HepG2 (cell line): ENCODE results near the gene VASH2. TPM values are rescaled to one million over a fixed set of nuclear protein-coding genes. Genes with fewer than 3 reads are reported as not detected.

Source experiments
- ATAC-seq: fragments of 200-7000 bp; cut with Tn5 transposase; 3 replicates; pipeline ENCODE4 v1.9.1; 2020; ENCODE audit warnings: mild to moderate bottlenecking, moderate library complexity
- BruUV-seq: library from RNA; stranded (reverse); fragments of 400-500 nt; replicated peaks from 2 replicates; lab custom pipeline; 2021; lab: Mats Ljungman, UMichigan
- CTCF ChIA-PET: fragments of 300-600 bp; formaldehyde crosslinking; extraction: SDS; loops from one replicate; lab custom pipeline; 2021; ENCODE audit warnings: low total read pairs, inconsistent platforms, low intra/inter-chr PET ratio; lab: Yijun Ruan, JAX
- POLR2A ChIA-PET: fragments of 350-600 bp; sonication (Branson Sonifier 250); formaldehyde crosslinking; loops from one replicate; lab custom pipeline; 2020; ENCODE audit warnings: antibody characterized with exemption, inconsistent platforms; lab: Yijun Ruan, JAX
- DNase-seq: peaks from one replicate; pipeline ENCODE4 v3.0.0-alpha.2; 2015; ENCODE audit warnings: low spot score
- FAIRE-seq: peaks from 3 replicates; lab custom pipeline; 2011; peaks lifted over from hg19 to GRCh38; lab: Jason Lieb, UNC
- H2AFZ ChIP-seq: one replicate; pipeline ENCODE4 v1.6.1; 2011; ENCODE audit warnings: low read length, inconsistent platforms
- H3K27ac ChIP-seq: fragments of 300-600 bp; 3 replicates; pipeline ENCODE4 v1.8.0; 2011; ENCODE audit warnings: mixed run types, mild to moderate bottlenecking, mixed read lengths, low read length, inconsistent platforms; ENCODE audit not compliant: insufficient read depth; ENCODE audit errors: extremely low read length
- H3K27me3 ChIP-seq, 2 experiments: fragments of 200-600 bp in 1 of 2; 2 replicates in 1 of 2; 3 replicates in 1 of 2; pipeline versions ENCODE4 v1.6.0 to v1.8.0; 2011; ENCODE audit warnings: low read length in 2 of 2, mild to moderate bottlenecking in 2 of 2, moderate library complexity in 2 of 2, inconsistent platforms in 1 of 2; ENCODE audit not compliant: insufficient read depth in 2 of 2, control insufficient read depth in 1 of 2
- H3K36me3 ChIP-seq, 2 experiments: fragments of 200-600 bp in 1 of 2; replicated peaks in 1 of 2; 2 replicates in 1 of 2; 3 replicates in 1 of 2; pipeline versions ENCODE4 v1.5.1 to v1.8.0; 2011; ENCODE audit warnings: low read length in 2 of 2, inconsistent platforms in 1 of 2; ENCODE audit not compliant: insufficient read depth in 2 of 2, control insufficient read depth in 1 of 2
- H3K4me1 ChIP-seq: 2 replicates; pipeline ENCODE4 v1.5.1; 2012; ENCODE audit warnings: low read length, inconsistent platforms; ENCODE audit not compliant: insufficient read depth
- H3K4me2 ChIP-seq: 2 replicates; pipeline ENCODE4 v1.6.0; 2011; ENCODE audit warnings: low read depth, low read length, inconsistent platforms
- H3K4me3 ChIP-seq, 3 experiments: fragments of 200-600 bp in 1 of 3; sonication (generic), shearing (Covaris generic) in 1 of 3; replicated peaks in 1 of 3; 2 replicates each; pipeline ENCODE4 v1.5.1; 2011 to 2016; ENCODE audit warnings: low read length in 3 of 3, inconsistent platforms in 2 of 3, low read depth in 2 of 3, mild to moderate bottlenecking in 2 of 3, control low read depth in 1 of 3, mixed read lengths in 1 of 3; ENCODE audit not compliant: insufficient read depth in 1 of 3
- H3K79me2 ChIP-seq: one replicate; pipeline ENCODE4 v1.6.1; 2011; ENCODE audit warnings: low read length, inconsistent platforms; ENCODE audit not compliant: insufficient read depth
- H3K9ac ChIP-seq: 2 replicates; pipeline ENCODE4 v1.6.0; 2011; ENCODE audit warnings: mild to moderate bottlenecking, low read depth, low read length, inconsistent platforms; ENCODE audit not compliant: insufficient read depth
- H3K9me3 ChIP-seq: 2 replicates; pipeline ENCODE4 v1.5.1; 2012; ENCODE audit warnings: mild to moderate bottlenecking, low read length
- H4K20me1 ChIP-seq: 2 replicates; pipeline ENCODE4 v1.6.0; 2011; ENCODE audit warnings: inconsistent platforms, mild to moderate bottlenecking, low read length, moderate library complexity; ENCODE audit not compliant: insufficient read depth
- ASH2L ChIP-seq: fragments of 300-600, 200-600 bp; sonication (generic); IDR thresholded peaks from 2 replicates; pipeline ENCODE4 v1.7.0; 2017; ENCODE audit warnings: low read depth, mild to moderate bottlenecking, moderate library complexity, mixed read lengths, low read length; ENCODE audit not compliant: insufficient read length
- CBFB ChIP-seq: sonication (generic); formaldehyde crosslinking; IDR thresholded peaks from 2 replicates; pipeline ENCODE4 v1.4.0; 2020; ENCODE audit warnings: missing genetic modification reagents
- MTF2 ChIP-seq: sonication (generic); formaldehyde crosslinking; IDR thresholded peaks from 2 replicates; pipeline ENCODE4 v1.5.0; 2020; ENCODE audit warnings: missing genetic modification reagents, borderline replicate concordance
- NFIB ChIP-seq: sonication (generic); formaldehyde crosslinking; IDR thresholded peaks from 2 replicates; pipeline ENCODE4 v1.9.0; 2021; ENCODE audit warnings: missing genetic modification reagents, mild to moderate bottlenecking, borderline replicate concordance
- PLRG1 ChIP-seq: fragments of 450-650 bp; conservative IDR thresholded peaks from 2 replicates; pipeline ENCODE4 v1.6.1; 2016
- SMYD3 ChIP-seq: sonication (generic); formaldehyde crosslinking; IDR thresholded peaks from 2 replicates; pipeline ENCODE4 v1.8.1; 2023; ENCODE audit warnings: mild to moderate bottlenecking, missing genetic modification reagents
- TIGD3 ChIP-seq: sonication (generic); formaldehyde crosslinking; IDR thresholded peaks from 2 replicates; pipeline ENCODE4 v1.5.1; 2020; ENCODE audit warnings: mild to moderate bottlenecking, missing genetic modification reagents, borderline replicate concordance
- ZEB1 ChIP-seq: IDR thresholded peaks from 2 replicates; pipeline ENCODE4 v1.6.1; 2012; ENCODE audit warnings: mild to moderate bottlenecking, low read depth, inconsistent platforms; ENCODE audit not compliant: insufficient replicate concordance
- ZHX1 ChIP-seq: sonication (generic); formaldehyde crosslinking; IDR thresholded peaks from 2 replicates; pipeline ENCODE4 v1.8.1; 2022; ENCODE audit warnings: low read depth, mild to moderate bottlenecking, missing genetic modification reagents
- ZNF136 ChIP-seq: sonication (generic); formaldehyde crosslinking; IDR thresholded peaks from 2 replicates; pipeline ENCODE4 v1.8.1; 2022; ENCODE audit warnings: low read depth, mild to moderate bottlenecking, moderate library complexity, missing genetic modification reagents
- ZNF180 ChIP-seq: sonication (generic); formaldehyde crosslinking; IDR thresholded peaks from 2 replicates; pipeline ENCODE4 v1.4.0; 2020; ENCODE audit warnings: low read depth, missing genetic modification reagents, borderline replicate concordance
- WGBS: methylation state at CpG from one replicate; pipeline ENCODE4 v1.1.6; 2017; ENCODE audit warnings: low lambda C conversion rate; 5-methylcytosine and 5-hydroxymethylcytosine counted together
- in situ Hi-C: cut with HindIII; loops from 2 replicates; pipeline ENCODE4 v1.10.0; 2017; ENCODE audit warnings: low pct_unique_long_range_greater_than_20kb; ENCODE audit not compliant: extremely low pct_ligation_motif_present
- intact Hi-C: fragments of 100-400 bp; cut with micrococcal nuclease; formaldehyde crosslinking; loops from one replicate; pipeline ENCODE4 v1.10.0; 2022; ENCODE audit not compliant: unreplicated experiment
- polyA plus RNA-seq, 8 experiments: library from polyadenylated mRNA; depleted of rRNA in 3 of 8; stranded (reverse) in 7 of 8; unstranded in 1 of 8; fragments of >200 nt; fragmentation: Illumina TruSeq in 4 of 8; extraction: Trizol in 4 of 8; gene quantifications; 2 replicates each; pipeline versions ENCODE4 v1.2.1 to v1.2.3, GENCODE V29; 2011 to 2016; ENCODE audit warnings: low read depth in 4 of 8, missing spikeins in 1 of 8, mixed read lengths in 1 of 8; ENCODE audit not compliant: insufficient read depth in 1 of 8
- total RNA-seq, 5 experiments: library from RNA; depleted of rRNA; stranded (reverse); fragments of >200 nt; fragmentation: Illumina TruSeq; extraction: Trizol; gene quantifications; 2 replicates each; pipeline ENCODE4 v1.2.3, GENCODE V29; 2016; ENCODE audit warnings: low read depth in 1 of 5
- TF ChIP-seq, protein P1 (sequence below): sonication (generic); formaldehyde crosslinking; conservative IDR thresholded peaks from 2 replicates; pipeline ENCODE4 v1.8.0; 2022; ENCODE audit warnings: missing genetic modification reagents
- TF ChIP-seq, protein P2 (sequence below): sonication (generic); formaldehyde crosslinking; IDR thresholded peaks from 2 replicates; pipeline ENCODE4 v1.8.0; 2022; ENCODE audit warnings: low read depth, missing genetic modification reagents

The VASH2 gene
- total and polyA plus RNA-seq, 2 of the 13 experiments (the other 11 are each of a cell fraction or from before 2014, with no cell fraction given): 0.44 to 1.00 TPM

DNA sequence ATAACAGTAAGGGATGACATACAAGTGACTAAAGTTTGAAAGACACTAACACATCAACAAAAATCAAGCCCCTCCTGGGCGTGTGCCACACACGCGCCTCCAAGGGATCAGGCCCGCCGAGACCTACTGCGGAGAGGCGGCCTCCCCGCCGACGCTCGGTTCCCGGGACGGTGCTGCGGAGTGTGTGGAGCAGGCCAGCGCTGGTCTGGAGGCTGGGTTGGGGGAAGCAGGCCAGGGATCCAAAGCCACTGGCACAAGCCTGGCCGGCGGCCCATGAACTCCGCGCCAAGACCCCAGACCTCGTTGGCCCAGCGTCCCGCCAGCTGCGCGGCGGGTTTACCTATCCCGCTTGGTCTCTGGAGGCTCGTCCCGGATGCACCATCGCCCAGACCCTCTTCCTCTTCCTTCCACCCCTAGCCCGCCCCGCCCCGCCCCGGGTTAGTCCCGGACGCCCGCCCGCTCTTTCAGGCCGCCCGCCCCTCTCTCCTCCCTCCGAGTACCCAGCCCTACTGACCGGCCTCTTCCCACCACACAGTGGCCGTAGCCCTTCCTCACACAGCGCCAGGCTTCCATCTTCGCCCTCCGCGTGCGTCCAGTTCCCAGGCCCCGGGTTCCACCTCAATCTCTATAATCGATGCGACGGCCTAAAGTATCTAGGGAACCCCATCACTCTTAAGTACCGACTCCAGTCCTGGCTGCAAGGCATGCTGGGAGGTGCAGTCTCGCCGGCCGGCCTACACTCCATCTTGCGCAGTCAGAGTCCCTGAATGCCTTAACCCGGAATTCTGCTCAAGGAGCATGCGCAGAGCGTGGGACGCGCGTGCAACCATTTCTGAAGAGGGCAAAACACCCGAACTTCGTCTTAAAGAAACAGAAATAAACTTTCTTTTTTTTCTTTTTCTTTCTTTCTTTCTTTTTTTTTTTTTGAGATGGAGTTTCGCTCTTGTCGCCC lies 65.0 kb downstream of the VASH2 start, which contains the start of gene ANGEL2:
Gene ANGEL2, minus strand, starts transcription at position 769 of the 952 bp plus-strand sequence. Its CDS starts 196 bp downstream, at position 573.
- H3K9ac ChIP-seq: peak within 1 kb of the TSS; percentile 84
- H2AFZ ChIP-seq: peak within 1 kb of the TSS; percentile 94
- peaks cover 32% of the 10 kb centered on the region for H3K4me1 ChIP-seq
- peak within 1 kb of the TSS; percentile 89 for H3K27ac ChIP-seq
- ChIA-PET POLR2A (interaction anchor here (1.4 kb wide), 1 partner anchor 36 kb away, joined by 3 read pairs; the partner anchor contains the start of gene RPS6KC1), CTCF (no interaction called here)
- TSS peak; percentile 85 for BruUV-seq
- H4K20me1 ChIP-seq: no peaks in the 10 kb centered on the region
- intact Hi-C loops (loop anchor here (5.0 kb wide), 1 partner anchor 37 kb away; the partner anchor contains the start of gene RPS6KC1), in situ Hi-C loops (no loop called here)
- H3K4me2 ChIP-seq: peak within 1 kb of the TSS; percentile 78
- peaks cover 3 to 19% of the 10 kb centered on the region in 2 experiments; a peak in 3 of 5 replicates for H3K36me3 ChIP-seq
- H3K9me3 ChIP-seq: no peaks in the 10 kb centered on the region
- H3K4me3 ChIP-seq: peak within 1 kb of the TSS; percentile 62 to 94 (median 91)
- 2% methylated on average over 43 of the region's 66 CpGs for WGBS
- DNase-seq: peak; percentile 95
- ATAC-seq: peak; percentile 95
- FAIRE-seq: peak; percentile 81
- peaks cover 29% of the 10 kb centered on the region for H3K79me2 ChIP-seq
- H3K27me3 ChIP-seq: no peaks in the 10 kb centered on the region; a peak in 1 of 5 replicates
- TF ChIP-seq CBFB (CRISPR knock-in tag) (0 out of 2 replicates have a peak, but pooled peaks have one; percentile 7), SMYD3 (CRISPR knock-in tag) (no peak), ASH2L (peak; percentile 89), ZEB1 (peak; percentile 54), PLRG1 (no peak), ZNF136 (CRISPR knock-in tag) (no peak), TIGD3 (no peak), ZNF180 (CRISPR knock-in tag) (no peak), MTF2 (CRISPR knock-in tag) (no peak), NFIB (CRISPR knock-in tag) (no peak), ZHX1 (CRISPR knock-in tag) (peak; percentile 82; the same call in 1 of the 2 replicates)
- TF ChIP-seq, protein P1, sequence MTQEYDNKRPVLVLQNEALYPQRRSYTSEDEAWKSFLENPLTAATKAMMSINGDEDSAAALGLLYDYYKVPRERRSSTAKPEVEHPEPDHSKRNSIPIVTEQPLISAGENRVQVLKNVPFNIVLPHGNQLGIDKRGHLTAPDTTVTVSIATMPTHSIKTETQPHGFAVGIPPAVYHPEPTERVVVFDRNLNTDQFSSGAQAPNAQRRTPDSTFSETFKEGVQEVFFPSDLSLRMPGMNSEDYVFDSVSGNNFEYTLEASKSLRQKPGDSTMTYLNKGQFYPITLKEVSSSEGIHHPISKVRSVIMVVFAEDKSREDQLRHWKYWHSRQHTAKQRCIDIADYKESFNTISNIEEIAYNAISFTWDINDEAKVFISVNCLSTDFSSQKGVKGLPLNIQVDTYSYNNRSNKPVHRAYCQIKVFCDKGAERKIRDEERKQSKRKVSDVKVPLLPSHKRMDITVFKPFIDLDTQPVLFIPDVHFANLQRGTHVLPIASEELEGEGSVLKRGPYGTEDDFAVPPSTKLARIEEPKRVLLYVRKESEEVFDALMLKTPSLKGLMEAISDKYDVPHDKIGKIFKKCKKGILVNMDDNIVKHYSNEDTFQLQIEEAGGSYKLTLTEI (CRISPR knock-in tag): no peak
- TF ChIP-seq, protein P2, sequence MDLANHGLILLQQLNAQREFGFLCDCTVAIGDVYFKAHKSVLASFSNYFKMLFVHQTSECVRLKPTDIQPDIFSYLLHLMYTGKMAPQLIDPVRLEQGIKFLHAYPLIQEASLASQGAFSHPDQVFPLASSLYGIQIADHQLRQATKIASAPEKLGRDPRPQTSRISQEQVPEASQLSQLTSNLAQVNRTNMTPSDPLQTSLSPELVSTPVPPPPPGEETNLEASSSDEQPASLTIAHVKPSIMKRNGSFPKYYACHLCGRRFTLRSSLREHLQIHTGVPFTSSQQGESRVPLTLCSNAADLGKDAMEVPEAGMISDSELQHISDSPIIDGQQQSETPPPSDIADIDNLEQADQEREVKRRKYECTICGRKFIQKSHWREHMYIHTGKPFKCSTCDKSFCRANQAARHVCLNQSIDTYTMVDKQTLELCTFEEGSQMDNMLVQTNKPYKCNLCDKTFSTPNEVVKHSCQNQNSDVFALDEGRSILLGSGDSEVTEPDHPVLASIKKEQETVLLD: peak; percentile 56; the same call in 1 of the 2 replicates
